HCT116 (cell line): Measurements from ENCODE around the gene UBE4A. TPM values are rescaled to one million over a fixed set of nuclear protein-coding genes. Genes with fewer than 3 reads are reported as not detected.

ENCODE experiments used
- ATAC-seq: fragments of 200-7000 bp; cut with Tn5 transposase; 2 replicates; pipeline ENCODE4 v1.9.1; 2020; ENCODE audit warnings: mild to moderate bottlenecking, moderate library complexity
- BruUV-seq: library from RNA; stranded (reverse); fragments of 400-500 nt; replicated peaks from 2 replicates; lab custom pipeline; 2021; lab: Mats Ljungman, UMichigan
- CTCF ChIA-PET: fragments of 300-600 bp; sonication (Branson Sonifier 250); formaldehyde crosslinking; loops from one replicate; lab custom pipeline; 2021; ENCODE audit warnings: antibody characterized with exemption; lab: Charles Lee
- POLR2A ChIA-PET: fragments of 300-600, 350-600 bp; sonication (Branson Sonifier 250); formaldehyde crosslinking; loops from one replicate; lab custom pipeline; 2021; ENCODE audit warnings: antibody characterized with exemption; lab: Charles Lee
- RAD21 ChIA-PET, 2 experiments: fragments of 300-600 bp; sonication (Branson Sonifier 250); formaldehyde crosslinking; loops; one replicate each; lab custom pipeline; 2023; ENCODE audit warnings: low total read pairs in 2 of 2; ENCODE audit not compliant: uncharacterized antibody in 2 of 2, unreplicated experiment in 2 of 2, low non-redundant PET in 1 of 2; lab: Charles Lee
- DNase-seq: peaks from one replicate; pipeline ENCODE4 v3.0.0-alpha.2; 2010; ENCODE audit warnings: low read depth, low spot score
- H2AFZ ChIP-seq: fragments of 200-600 bp; shearing (Covaris generic), sonication (generic); 2 replicates; pipeline ENCODE4 v1.6.1; 2017; ENCODE audit warnings: low read depth, mixed run types, mixed read lengths, antibody characterized with exemption, low read length; ENCODE audit not compliant: poor library complexity, severe bottlenecking
- H3K27ac ChIP-seq: 2 replicates; pipeline ENCODE4 v1.5.1; 2012; ENCODE audit warnings: low read depth, low read length
- H3K27me3 ChIP-seq: fragments of 200-600 bp; sonication (generic); 2 replicates; pipeline ENCODE4 v1.6.1; 2016; ENCODE audit warnings: mixed run types, low read length, mixed read lengths; ENCODE audit not compliant: insufficient read depth
- H3K36me3 ChIP-seq, 2 experiments: fragments of 200-500 bp in 1 of 2; fragments of 200-600 bp in 1 of 2; sonication (Bioruptor generic) in 1 of 2; sonication (generic) in 1 of 2; 2 replicates each; pipeline versions ENCODE4 v1.5.1 to v1.6.1; 2014 to 2016; ENCODE audit warnings: low read length in 2 of 2, inconsistent platforms in 1 of 2, mixed read lengths in 1 of 2, mixed run types in 1 of 2; ENCODE audit not compliant: insufficient read depth in 2 of 2, control insufficient read depth in 1 of 2
- H3K4me1 ChIP-seq, 2 experiments: fragments of 200-600 bp in 1 of 2; sonication (generic) in 1 of 2; 2 replicates each; pipeline versions ENCODE4 v1.5.1 to v1.6.1; 2012 to 2017; ENCODE audit warnings: low read length in 2 of 2, inconsistent platforms in 1 of 2, mild to moderate bottlenecking in 1 of 2, mixed read lengths in 1 of 2, mixed run types in 1 of 2, moderate library complexity in 1 of 2; ENCODE audit not compliant: insufficient read depth in 2 of 2, control insufficient read depth in 1 of 2
- H3K4me2 ChIP-seq: fragments of 200-600 bp; sonication (generic); 2 replicates; pipeline ENCODE4 v1.6.1; 2017; ENCODE audit warnings: mixed run types, low read length, mixed read lengths
- H3K4me3 ChIP-seq, 2 experiments: fragments of 200-600 bp in 1 of 2; sonication (generic) in 1 of 2; replicated peaks in 1 of 2; 2 replicates each; pipeline ENCODE4 v1.5.1; 2011 to 2016; ENCODE audit warnings: low read length in 2 of 2, control low read depth in 1 of 2, low read depth in 1 of 2, mild to moderate bottlenecking in 1 of 2, mixed read lengths in 1 of 2, mixed run types in 1 of 2
- H3K79me2 ChIP-seq: fragments of 200-600 bp; sonication (generic); 2 replicates; pipeline ENCODE4 v1.6.1; 2017; ENCODE audit warnings: mild to moderate bottlenecking, mixed run types, low read length, moderate library complexity, mixed read lengths; ENCODE audit not compliant: insufficient read depth
- H3K9ac ChIP-seq: fragments of 200-600 bp; sonication (generic); 2 replicates; pipeline ENCODE4 v1.6.1; 2016; ENCODE audit warnings: low read length, mixed read lengths
- H3K9me2 ChIP-seq: fragments of 200-600 bp; sonication (generic), shearing (Covaris generic); 2 replicates; pipeline ENCODE4 v1.6.1; 2017; ENCODE audit warnings: mixed run types, mild to moderate bottlenecking, moderate library complexity; ENCODE audit not compliant: insufficient read depth
- H3K9me3 ChIP-seq, 2 experiments: fragments of 200-500 bp in 1 of 2; fragments of 200-600 bp in 1 of 2; sonication (Bioruptor generic) in 1 of 2; sonication (generic) in 1 of 2; 2 replicates each; pipeline ENCODE4 v1.6.1; 2014 to 2017; ENCODE audit warnings: low read length in 2 of 2, mixed read lengths in 2 of 2, inconsistent platforms in 1 of 2, low read depth in 1 of 2, mild to moderate bottlenecking in 1 of 2, mixed run types in 1 of 2, moderate library complexity in 1 of 2; ENCODE audit not compliant: control insufficient read depth in 1 of 2, insufficient read depth in 1 of 2
- H4K20me1 ChIP-seq: fragments of 200-600 bp; sonication (generic), shearing (Covaris generic); 2 replicates; pipeline ENCODE4 v1.6.1; 2017; ENCODE audit warnings: mixed run types, mild to moderate bottlenecking, moderate library complexity; ENCODE audit not compliant: insufficient read depth
- CBX3 ChIP-seq: IDR thresholded peaks from 2 replicates; pipeline ENCODE4 v1.6.1; 2012; ENCODE audit warnings: low read depth
- EGR1 ChIP-seq: IDR thresholded peaks from 2 replicates; pipeline ENCODE4 v1.6.1; 2012; ENCODE audit warnings: low read depth
- EZH2 ChIP-seq: fragments of 200-600 bp; sonication (generic); IDR thresholded peaks from 2 replicates; pipeline ENCODE4 v1.6.1; 2017; ENCODE audit warnings: antibody characterized with exemption, mixed run types
- EZH2phosphoT487 ChIP-seq: fragments of 200-600 bp; IDR thresholded peaks from 2 replicates; pipeline ENCODE4 v1.6.1; 2018; ENCODE audit warnings: antibody characterized with exemption, borderline replicate concordance
- FOSL1 ChIP-seq: IDR thresholded peaks from 2 replicates; pipeline ENCODE4 v1.6.1; 2012; ENCODE audit warnings: low read depth
- JUND ChIP-seq: IDR thresholded peaks from 2 replicates; pipeline ENCODE4 v1.6.1; 2012
- POLR2A ChIP-seq: IDR thresholded peaks from 2 replicates; pipeline ENCODE4 v1.7.0; 2011; ENCODE audit warnings: borderline replicate concordance; ENCODE audit not compliant: insufficient read depth, insufficient read length; ENCODE audit errors: extremely low read depth
- POLR2AphosphoS5 ChIP-seq: IDR thresholded peaks from 2 replicates; pipeline ENCODE4 v1.6.1; 2011; ENCODE audit warnings: mild to moderate bottlenecking, low read depth, low read length, moderate library complexity
- RAD21 ChIP-seq: IDR thresholded peaks from 2 replicates; pipeline ENCODE4 v1.6.1; 2012; ENCODE audit warnings: low read depth, mild to moderate bottlenecking
- SIN3A ChIP-seq: IDR thresholded peaks from 2 replicates; pipeline ENCODE4 v1.6.1; 2012; ENCODE audit warnings: low read depth
- SP1 ChIP-seq: IDR thresholded peaks from 2 replicates; pipeline ENCODE4 v1.6.1; 2012; ENCODE audit warnings: low read depth
- YY1 ChIP-seq: IDR thresholded peaks from 2 replicates; pipeline ENCODE4 v1.6.1; 2011; ENCODE audit warnings: low read length, low read depth, moderate library complexity, mild to moderate bottlenecking; ENCODE audit not compliant: insufficient replicate concordance; ENCODE audit errors: extremely low read depth
- ZFX ChIP-seq: fragments of 450-650 bp; IDR thresholded peaks from 2 replicates; pipeline ENCODE4 v1.6.1; 2017
- ZNF274 ChIP-seq: fragments of 200-500 bp; sonication (Bioruptor generic); IDR thresholded peaks from 2 replicates; pipeline ENCODE4 v1.6.1; 2014; ENCODE audit warnings: mild to moderate bottlenecking, low read depth, low read length, inconsistent platforms
- intact Hi-C: fragments of 100-400 bp; cut with micrococcal nuclease; formaldehyde crosslinking; loops from 2 replicates; pipeline ENCODE4 v1.10.0; 2022
- total RNA-seq: library from RNA; stranded (reverse); gene quantifications from one replicate; pipeline ENCODE4 v1.2.1, GENCODE V29; 2021; ENCODE audit not compliant: unreplicated experiment

The UBE4A gene
- total RNA-seq, 1 experiment from 2014 or later: 49.9 TPM

DNA sequence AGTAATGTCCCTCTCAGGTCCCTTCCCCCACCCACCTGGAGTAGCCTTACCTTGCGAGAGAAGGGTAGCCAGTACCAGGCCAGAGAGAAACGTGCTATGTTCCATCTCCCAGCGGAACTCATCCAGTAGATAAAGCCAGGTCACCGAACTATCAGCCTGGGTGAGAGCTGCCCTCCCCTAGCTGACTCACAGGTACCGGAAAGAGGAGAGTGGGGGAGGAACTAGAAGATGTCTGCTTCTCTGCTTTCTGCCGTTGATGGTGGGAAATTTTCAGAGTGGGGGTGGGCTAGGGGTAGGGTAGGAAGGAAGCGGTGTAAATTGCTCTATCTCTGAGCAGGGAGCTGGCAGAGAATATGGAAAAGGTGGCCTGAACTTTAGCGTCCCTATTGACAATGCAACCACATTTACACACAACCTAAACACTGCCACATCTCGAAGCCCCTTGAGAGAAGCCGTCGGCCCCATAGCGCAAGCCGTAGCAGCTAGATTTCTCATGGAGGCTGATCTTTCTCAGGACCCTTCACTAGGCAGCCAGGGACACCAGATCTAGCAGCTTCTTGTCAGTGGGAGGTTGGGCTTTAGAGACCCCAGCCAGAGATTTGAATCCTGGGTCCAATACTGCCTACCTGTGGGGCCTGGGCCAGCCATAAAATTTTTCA lies 16.8 kb upstream of the UBE4A start, which contains the start of gene CD3D:
CD3D (minus strand) TSS at position 203 of the 659 bp plus-strand sequence; CDS start at position 105, 98 bp downstream.
- CTCF ChIA-PET: no interaction called here
- RAD21 ChIA-PET: no interaction called here
- Histone ChIP-seq H3K9me3 (no peaks in the 10 kb centered on the region), H3K4me1 (peaks cover 0 to 4% of the 10 kb centered on the region in 2 experiments; a peak in 2 of 4 replicates), H3K4me2 (no peak within 1 kb of the TSS), H3K9ac (no peak within 1 kb of the TSS), H3K36me3 (no peaks in the 10 kb centered on the region), H3K9me2 (no peaks in the 10 kb centered on the region), H2AFZ (no peak within 1 kb of the TSS), H3K79me2 (no peaks in the 10 kb centered on the region), H4K20me1 (no peaks in the 10 kb centered on the region), H3K4me3 (no peak within 1 kb of the TSS), H3K27me3 (peaks cover 2% of the 10 kb centered on the region; the same call in 1 of the 2 replicates), H3K27ac (no peak within 1 kb of the TSS)
- DNase-seq (no peak), ATAC-seq (no peak)
- TF ChIP-seq CBX3: no peak
- TF ChIP-seq EGR1: no peak
- no peak for TF ChIP-seq EZH2phosphoT487
- TF ChIP-seq EZH2: no peak
- TF ChIP-seq JUND: no peak
- no peak for TF ChIP-seq RAD21
- no peak for TF ChIP-seq SIN3A
- no peak for TF ChIP-seq POLR2A
- no peak for TF ChIP-seq ZFX
- TF ChIP-seq SP1: no peak
- no peak for TF ChIP-seq POLR2AphosphoS5
- TF ChIP-seq ZNF274: no peak
- no peak for TF ChIP-seq YY1
- no peak for TF ChIP-seq FOSL1
- intact Hi-C loops: no loop called here
- POLR2A ChIA-PET: no interaction called here
- BruUV-seq: no TSS peak
